Ovary (tissue), 9 donors: ENCODE data around the gene POC1A. TPM values are rescaled to one million over a fixed set of nuclear protein-coding genes. Genes with fewer than 3 reads are reported as not detected.
"Not testable (repeated sequence)": the region's sequence is repeated elsewhere in the genome, so short reads cannot be mapped to it uniquely, and the experiment has no call there.

Experiments
- DNase-seq, 5 donors: peaks; one replicate each; pipeline ENCODE4 v3.0.0-alpha.2; 2019 to 2020
- H3K27ac ChIP-seq, 2 donors: fragments of 200-600 bp; one replicate each; pipeline versions ENCODE4 v1.5.1 to v1.8.0; 2019 to 2022
- H3K27me3 ChIP-seq: fragments of 200-600 bp; one replicate; pipeline ENCODE4 v1.8.0; 2022
- H3K36me3 ChIP-seq: fragments of 200-600 bp; sonication (generic); one replicate; pipeline ENCODE4 v1.5.1; 2019
- H3K4me1 ChIP-seq: one replicate; pipeline ENCODE4 v1.8.1; 2013; ENCODE audit warnings: mild to moderate bottlenecking, moderate library complexity; ENCODE audit not compliant: insufficient read depth
- H3K4me3 ChIP-seq: fragments of 200-600 bp; sonication (generic); one replicate; pipeline ENCODE4 v1.5.1; 2017
- H3K9me3 ChIP-seq, 2 donors: fragments of 200-600 bp in 1 of 2; sonication (generic) in 1 of 2; one replicate each; pipeline versions ENCODE4 v1.5.1 to v1.8.1; 2013 to 2019; ENCODE audit warnings: mild to moderate bottlenecking in 1 of 2, moderate library complexity in 1 of 2
- CTCF ChIP-seq, 3 donors: fragments of 450-650 bp in 2 of 3; fragments of 200-600 bp in 1 of 3; IDR thresholded peaks; one replicate each; pipeline versions ENCODE4 v1.5.1 to v1.8.0; 2016 to 2022; ENCODE audit warnings: antibody characterized with exemption in 3 of 3, mild to moderate bottlenecking in 1 of 3
- EP300 ChIP-seq: sonication (generic); formaldehyde crosslinking; IDR thresholded peaks from one replicate; pipeline ENCODE4 v1.6.1; 2017; ENCODE audit warnings: antibody characterized with exemption
- POLR2A ChIP-seq: fragments of 450-650 bp; IDR thresholded peaks from one replicate; pipeline ENCODE4 v1.6.1; 2017; ENCODE audit warnings: antibody characterized with exemption, mild to moderate bottlenecking, moderate library complexity
- WGBS, 3 donors: extraction: QIAGEN DNeasy Blood & Tissue Kit in 1 of 3; methylation state at CpG; one replicate each; pipeline versions ENCODE4 v1.1.5 to v1.1.7; 2013 to 2017; 5-methylcytosine and 5-hydroxymethylcytosine counted together
- intact Hi-C, 4 donors: fragments of 100-400 bp; cut with DNase I; formaldehyde crosslinking; loops; one replicate each; pipeline versions ENCODE4 v1.11.0 to v1.15.1; 2022 to 2023
- polyA plus RNA-seq, 2 donors: library from polyadenylated mRNA; stranded (reverse); fragments of 200-250 nt in 1 of 2; fragments of 350-450 nt in 1 of 2; fragmentation: Illumina TruSeq in 1 of 2; extraction: RNeasy Lipid Tissue Mini Kit (QIAGEN cat#74804) in 1 of 2; gene quantifications; one replicate each; pipeline ENCODE4 v1.2.3, GENCODE V29; 2013 to 2014
- total RNA-seq, 7 donors: library from RNA; depleted of rRNA in 2 of 7; stranded (reverse); fragments of >200 nt in 2 of 7; fragmentation: NEBNext Ultra II Directional in 3 of 7; extraction: Animal tissue kit (Norgen Biotek cat#: 25700) in 3 of 7; gene quantifications; one replicate each; pipeline versions ENCODE4 v1.1.0 to v1.2.4, GENCODE V29; 2016 to 2023
- donor health status: DM: no; HTN: no; CAD: no; lungs with moderate emphysema.
- donor health status: DM: no; HTN: no; CAD: no.
- donor health status: Bipolar disorder and iron deficiency.
- donor health status: DM: yes; HTN: yes; CAD: no.
- donor health status: DM: no; HTN: no; CAD: no.
- donor health status: DM: yes; HTN: yes; CAD: no.

The POC1A gene
- total and polyA plus RNA-seq, 9 donors: 0.53 to 1.8 (median 1.3) TPM

- DNase-seq: no peak
- H3K4me3 ChIP-seq: no peak overlapping the region
- H3K9me3 ChIP-seq: no peaks in the 10 kb centered on the region
- TF ChIP-seq EP300: no peak
- TF ChIP-seq POLR2A: no peak
- TF ChIP-seq CTCF (IDR thresholded peaks at IDR 0.05): no peak
- no peaks in the 10 kb centered on the region for H3K4me1 ChIP-seq
- no peaks in the 10 kb centered on the region for H3K27me3 ChIP-seq
- intact Hi-C loops: no loop called here
- H3K27ac ChIP-seq: no peak overlapping the region
- 80 to 89% (median 86%) methylated on average over 5 of the region's 5 CpGs for WGBS, 3 donors
- H3K36me3 ChIP-seq: no peaks in the 10 kb centered on the region
Observed at GRCh38 chr3:52034212-52034611, 120.0 kb downstream of the POC1A start.

GRCh38 chr3:52033748-52034147 lies 120.5 kb downstream of the POC1A start:
- DNase-seq, H3K27ac ChIP-seq, H3K36me3 ChIP-seq, intact Hi-C loops, H3K9me3 ChIP-seq, H3K27me3 ChIP-seq, H3K4me3 ChIP-seq, H3K4me1 ChIP-seq: not testable (repeated sequence)
- WGBS, 3 donors: 85 to 92% (median 91%) methylated on average over 6 of the region's 6 CpGs

- no peaks in the 10 kb centered on the region for H3K4me1 ChIP-seq
- no peak for DNase-seq
- H3K4me3 ChIP-seq: no peak overlapping the region
- no peaks in the 10 kb centered on the region for H3K27me3 ChIP-seq
- no peak overlapping the region for H3K27ac ChIP-seq
- H3K9me3 ChIP-seq: no peaks in the 10 kb centered on the region
- TF ChIP-seq POLR2A (no peak), CTCF (IDR thresholded peaks at IDR 0.05) (no peak), EP300 (no peak)
- intact Hi-C loops: no loop called here
- 76 to 80% (median 77%) methylated on average over 11 of the region's 11 CpGs for WGBS, 3 donors
- H3K36me3 ChIP-seq: no peaks in the 10 kb centered on the region
Observed at GRCh38 chr3:52032702-52033408, 121.4 kb downstream of the POC1A start.

- H3K27me3 ChIP-seq: no peaks in the 10 kb centered on the region
- no peaks in the 10 kb centered on the region for H3K9me3 ChIP-seq
- no peak overlapping the region for H3K27ac ChIP-seq
- H3K4me3 ChIP-seq: no peak overlapping the region
- 87 to 91% (median 90%) methylated on average over 10 of the region's 10 CpGs for WGBS, 3 donors
- no peak for DNase-seq
- no peak for TF ChIP-seq POLR2A
- no peak for TF ChIP-seq EP300
- TF ChIP-seq CTCF (IDR thresholded peaks at IDR 0.05): no peak
- H3K4me1 ChIP-seq: no peaks in the 10 kb centered on the region
- no peaks in the 10 kb centered on the region for H3K36me3 ChIP-seq
- intact Hi-C loops: no loop called here
Observed at GRCh38 chr3:52031896-52032295, 122.3 kb downstream of the POC1A start.

- Histone ChIP-seq H3K4me1 (no peaks in the 10 kb centered on the region), H3K4me3 (no peak overlapping the region), H3K27ac (no peak overlapping the region), H3K27me3 (no peaks in the 10 kb centered on the region), H3K9me3 (no peaks in the 10 kb centered on the region), H3K36me3 (no peaks in the 10 kb centered on the region)
- WGBS, 3 donors: 88 to 91% (median 89%) methylated on average over 11 of the region's 11 CpGs
- intact Hi-C loops: no loop called here
- DNase-seq: no peak
- TF ChIP-seq CTCF (IDR thresholded peaks at IDR 0.05) (no peak), EP300 (no peak), POLR2A (no peak)
Observed at GRCh38 chr3:52030714-52031310, 123.4 kb downstream of the POC1A start.
